HepG2 (cell line): ENCODE measurements around the gene FUT6. TPM values are rescaled to one million over a fixed set of nuclear protein-coding genes. Genes with fewer than 3 reads are reported as not detected.

Source experiments
- NFRKB ChIP-seq: fragments of 450-650 bp; IDR thresholded peaks from 2 replicates; pipeline ENCODE4 v1.6.1; 2017
- PCBP2 ChIP-seq: fragments of 200-400 bp; formaldehyde crosslinking; optimal IDR thresholded peaks from 2 replicates; pipeline ENCODE3; 2018; ENCODE audit warnings: low read length, low read depth; ENCODE audit not compliant: poor library complexity, severe bottlenecking
- SOX6 ChIP-seq, 2 experiments: fragments of 450-650 bp in 1 of 2; sonication (generic) in 1 of 2; formaldehyde crosslinking in 1 of 2; IDR thresholded peaks; 2 replicates each; pipeline versions ENCODE4 v1.4.0 to v1.6.1; 2017 to 2020; ENCODE audit warnings: antibody characterized with exemption in 1 of 2, mild to moderate bottlenecking in 1 of 2, missing genetic modification reagents in 1 of 2
- ZNF468 ChIP-seq: sonication (generic); formaldehyde crosslinking; IDR thresholded peaks from 2 replicates; pipeline ENCODE4 v1.8.0; 2022; ENCODE audit warnings: mild to moderate bottlenecking, moderate library complexity, missing genetic modification reagents
- ZNF605 ChIP-seq: sonication (generic); formaldehyde crosslinking; IDR thresholded peaks from 2 replicates; pipeline ENCODE4 v1.8.0; 2022; ENCODE audit warnings: mild to moderate bottlenecking, missing genetic modification reagents
- ZNF782 ChIP-seq: sonication (generic); formaldehyde crosslinking; IDR thresholded peaks from 2 replicates; pipeline ENCODE4 v1.4.0; 2020; ENCODE audit warnings: missing genetic modification reagents, mild to moderate bottlenecking, borderline replicate concordance
- polyA plus RNA-seq, 8 experiments: library from polyadenylated mRNA; depleted of rRNA in 3 of 8; stranded (reverse) in 7 of 8; unstranded in 1 of 8; fragments of >200 nt; fragmentation: Illumina TruSeq in 4 of 8; extraction: Trizol in 4 of 8; gene quantifications; 2 replicates each; pipeline versions ENCODE4 v1.2.1 to v1.2.3, GENCODE V29; 2011 to 2016; ENCODE audit warnings: low read depth in 4 of 8, missing spikeins in 1 of 8, mixed read lengths in 1 of 8; ENCODE audit not compliant: insufficient read depth in 1 of 8
- total RNA-seq, 5 experiments: library from RNA; depleted of rRNA; stranded (reverse); fragments of >200 nt; fragmentation: Illumina TruSeq; extraction: Trizol; gene quantifications; 2 replicates each; pipeline ENCODE4 v1.2.3, GENCODE V29; 2016; ENCODE audit warnings: low read depth in 1 of 5
- TF ChIP-seq, protein P1 (sequence below): sonication (generic); formaldehyde crosslinking; IDR thresholded peaks from 2 replicates; pipeline ENCODE4 v1.5.0; 2020; ENCODE audit warnings: mild to moderate bottlenecking, missing genetic modification reagents, borderline replicate concordance
- TF ChIP-seq, protein P2 (sequence below): sonication (generic); formaldehyde crosslinking; IDR thresholded peaks from 2 replicates; pipeline ENCODE4 v1.4.0; 2020; ENCODE audit warnings: missing genetic modification reagents
- TF ChIP-seq, protein P3 (sequence below): sonication (generic); formaldehyde crosslinking; IDR thresholded peaks from 2 replicates; pipeline ENCODE4 v1.5.1; 2020; ENCODE audit warnings: missing genetic modification reagents, mild to moderate bottlenecking, borderline replicate concordance
- TF ChIP-seq, protein P4 (sequence below): sonication (generic); formaldehyde crosslinking; IDR thresholded peaks from 2 replicates; pipeline ENCODE4 v1.5.0; 2020; ENCODE audit warnings: mild to moderate bottlenecking, missing genetic modification reagents, borderline replicate concordance
- TF ChIP-seq, protein P5 (sequence below), 2 experiments: sonication (generic) in 1 of 2; formaldehyde crosslinking in 1 of 2; IDR thresholded peaks; 2 replicates each; pipeline versions ENCODE4 v1.4.0 to v1.6.1; 2016 to 2020; ENCODE audit warnings: borderline replicate concordance in 1 of 2, low read depth in 1 of 2, mild to moderate bottlenecking in 1 of 2, missing genetic modification reagents in 1 of 2

The FUT6 gene
- total and polyA plus RNA-seq, 2 of the 13 experiments (the other 11 are each of a cell fraction or from before 2014, with no cell fraction given), result 8.2 to 27.7 TPM

DNA sequence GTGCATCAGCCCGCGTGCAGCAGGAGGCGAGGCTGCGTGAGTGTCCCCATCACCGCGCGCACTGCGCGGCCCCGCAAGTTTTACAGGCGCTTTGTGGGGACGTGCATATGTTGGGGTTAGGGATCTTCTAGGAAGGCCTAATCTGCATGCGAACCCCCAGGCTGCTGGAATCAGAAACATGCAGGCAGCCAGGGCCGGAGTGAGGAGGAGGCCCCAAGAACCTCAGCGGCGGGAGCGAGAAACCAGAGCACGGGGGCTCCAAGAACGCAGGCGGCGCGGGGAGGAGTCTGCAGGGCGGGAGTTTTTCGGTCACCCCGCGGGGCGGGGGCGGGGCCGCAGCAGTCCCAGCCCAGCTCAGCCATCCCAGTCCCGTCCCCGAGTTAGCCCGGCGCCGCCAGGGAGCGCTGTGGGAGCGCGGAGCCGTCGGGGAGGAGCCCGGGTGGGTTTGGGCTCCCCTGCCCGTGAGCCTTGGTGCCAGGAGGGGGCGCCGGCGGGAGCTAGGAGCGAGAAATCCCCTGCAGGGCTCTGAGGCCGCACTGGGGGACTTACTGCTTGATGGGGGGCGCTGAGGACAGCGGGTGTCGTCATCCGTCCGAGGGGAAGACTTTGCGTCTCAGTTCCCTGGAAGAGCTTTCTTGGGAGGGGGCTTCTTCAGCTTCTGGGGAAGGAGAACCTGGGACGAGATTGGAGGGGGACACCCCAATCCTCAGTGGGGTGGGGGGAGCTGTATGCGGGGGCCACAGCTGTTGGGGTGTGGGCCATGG lies 35.6 kb downstream of the FUT6 start (continued):
- TF ChIP-seq, protein P1, sequence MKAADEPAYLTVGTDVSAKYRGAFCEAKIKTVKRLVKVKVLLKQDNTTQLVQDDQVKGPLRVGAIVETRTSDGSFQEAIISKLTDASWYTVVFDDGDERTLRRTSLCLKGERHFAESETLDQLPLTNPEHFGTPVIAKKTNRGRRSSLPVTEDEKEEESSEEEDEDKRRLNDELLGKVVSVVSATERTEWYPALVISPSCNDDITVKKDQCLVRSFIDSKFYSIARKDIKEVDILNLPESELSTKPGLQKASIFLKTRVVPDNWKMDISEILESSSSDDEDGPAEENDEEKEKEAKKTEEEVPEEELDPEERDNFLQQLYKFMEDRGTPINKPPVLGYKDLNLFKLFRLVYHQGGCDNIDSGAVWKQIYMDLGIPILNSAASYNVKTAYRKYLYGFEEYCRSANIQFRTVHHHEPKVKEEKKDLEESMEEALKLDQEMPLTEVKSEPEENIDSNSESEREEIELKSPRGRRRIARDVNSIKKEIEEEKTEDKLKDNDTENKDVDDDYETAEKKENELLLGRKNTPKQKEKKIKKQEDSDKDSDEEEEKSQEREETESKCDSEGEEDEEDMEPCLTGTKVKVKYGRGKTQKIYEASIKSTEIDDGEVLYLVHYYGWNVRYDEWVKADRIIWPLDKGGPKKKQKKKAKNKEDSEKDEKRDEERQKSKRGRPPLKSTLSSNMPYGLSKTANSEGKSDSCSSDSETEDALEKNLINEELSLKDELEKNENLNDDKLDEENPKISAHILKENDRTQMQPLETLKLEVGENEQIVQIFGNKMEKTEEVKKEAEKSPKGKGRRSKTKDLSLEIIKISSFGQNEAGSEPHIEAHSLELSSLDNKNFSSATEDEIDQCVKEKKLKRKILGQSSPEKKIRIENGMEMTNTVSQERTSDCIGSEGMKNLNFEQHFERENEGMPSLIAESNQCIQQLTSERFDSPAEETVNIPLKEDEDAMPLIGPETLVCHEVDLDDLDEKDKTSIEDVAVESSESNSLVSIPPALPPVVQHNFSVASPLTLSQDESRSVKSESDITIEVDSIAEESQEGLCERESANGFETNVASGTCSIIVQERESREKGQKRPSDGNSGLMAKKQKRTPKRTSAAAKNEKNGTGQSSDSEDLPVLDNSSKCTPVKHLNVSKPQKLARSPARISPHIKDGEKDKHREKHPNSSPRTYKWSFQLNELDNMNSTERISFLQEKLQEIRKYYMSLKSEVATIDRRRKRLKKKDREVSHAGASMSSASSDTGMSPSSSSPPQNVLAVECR (CRISPR knock-in tag), result peak; percentile 77
- peak; percentile 44 for TF ChIP-seq ZNF605 (CRISPR knock-in tag)
- TF ChIP-seq PCBP2, result no peak
- TF ChIP-seq ZNF468 (CRISPR knock-in tag), result no peak
- no peak for TF ChIP-seq SOX6 (IDR thresholded peaks at IDR 0.05)
- peak; percentile 65 for TF ChIP-seq SOX6 (CRISPR knock-in tag; IDR thresholded peaks at IDR 0.05)
- TF ChIP-seq, protein P2, sequence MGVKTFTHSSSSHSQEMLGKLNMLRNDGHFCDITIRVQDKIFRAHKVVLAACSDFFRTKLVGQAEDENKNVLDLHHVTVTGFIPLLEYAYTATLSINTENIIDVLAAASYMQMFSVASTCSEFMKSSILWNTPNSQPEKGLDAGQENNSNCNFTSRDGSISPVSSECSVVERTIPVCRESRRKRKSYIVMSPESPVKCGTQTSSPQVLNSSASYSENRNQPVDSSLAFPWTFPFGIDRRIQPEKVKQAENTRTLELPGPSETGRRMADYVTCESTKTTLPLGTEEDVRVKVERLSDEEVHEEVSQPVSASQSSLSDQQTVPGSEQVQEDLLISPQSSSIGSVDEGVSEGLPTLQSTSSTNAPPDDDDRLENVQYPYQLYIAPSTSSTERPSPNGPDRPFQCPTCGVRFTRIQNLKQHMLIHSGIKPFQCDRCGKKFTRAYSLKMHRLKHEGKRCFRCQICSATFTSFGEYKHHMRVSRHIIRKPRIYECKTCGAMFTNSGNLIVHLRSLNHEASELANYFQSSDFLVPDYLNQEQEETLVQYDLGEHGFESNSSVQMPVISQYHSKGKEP (CRISPR knock-in tag), result no peak
- TF ChIP-seq NFRKB, result no peak
- TF ChIP-seq, protein P3, sequence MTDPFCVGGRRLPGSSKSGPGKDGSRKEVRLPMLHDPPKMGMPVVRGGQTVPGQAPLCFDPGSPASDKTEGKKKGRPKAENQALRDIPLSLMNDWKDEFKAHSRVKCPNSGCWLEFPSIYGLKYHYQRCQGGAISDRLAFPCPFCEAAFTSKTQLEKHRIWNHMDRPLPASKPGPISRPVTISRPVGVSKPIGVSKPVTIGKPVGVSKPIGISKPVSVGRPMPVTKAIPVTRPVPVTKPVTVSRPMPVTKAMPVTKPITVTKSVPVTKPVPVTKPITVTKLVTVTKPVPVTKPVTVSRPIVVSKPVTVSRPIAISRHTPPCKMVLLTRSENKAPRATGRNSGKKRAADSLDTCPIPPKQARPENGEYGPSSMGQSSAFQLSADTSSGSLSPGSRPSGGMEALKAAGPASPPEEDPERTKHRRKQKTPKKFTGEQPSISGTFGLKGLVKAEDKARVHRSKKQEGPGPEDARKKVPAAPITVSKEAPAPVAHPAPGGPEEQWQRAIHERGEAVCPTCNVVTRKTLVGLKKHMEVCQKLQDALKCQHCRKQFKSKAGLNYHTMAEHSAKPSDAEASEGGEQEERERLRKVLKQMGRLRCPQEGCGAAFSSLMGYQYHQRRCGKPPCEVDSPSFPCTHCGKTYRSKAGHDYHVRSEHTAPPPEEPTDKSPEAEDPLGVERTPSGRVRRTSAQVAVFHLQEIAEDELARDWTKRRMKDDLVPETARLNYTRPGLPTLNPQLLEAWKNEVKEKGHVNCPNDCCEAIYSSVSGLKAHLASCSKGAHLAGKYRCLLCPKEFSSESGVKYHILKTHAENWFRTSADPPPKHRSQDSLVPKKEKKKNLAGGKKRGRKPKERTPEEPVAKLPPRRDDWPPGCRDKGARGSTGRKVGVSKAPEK (CRISPR knock-in tag), result no peak
- TF ChIP-seq, protein P4, sequence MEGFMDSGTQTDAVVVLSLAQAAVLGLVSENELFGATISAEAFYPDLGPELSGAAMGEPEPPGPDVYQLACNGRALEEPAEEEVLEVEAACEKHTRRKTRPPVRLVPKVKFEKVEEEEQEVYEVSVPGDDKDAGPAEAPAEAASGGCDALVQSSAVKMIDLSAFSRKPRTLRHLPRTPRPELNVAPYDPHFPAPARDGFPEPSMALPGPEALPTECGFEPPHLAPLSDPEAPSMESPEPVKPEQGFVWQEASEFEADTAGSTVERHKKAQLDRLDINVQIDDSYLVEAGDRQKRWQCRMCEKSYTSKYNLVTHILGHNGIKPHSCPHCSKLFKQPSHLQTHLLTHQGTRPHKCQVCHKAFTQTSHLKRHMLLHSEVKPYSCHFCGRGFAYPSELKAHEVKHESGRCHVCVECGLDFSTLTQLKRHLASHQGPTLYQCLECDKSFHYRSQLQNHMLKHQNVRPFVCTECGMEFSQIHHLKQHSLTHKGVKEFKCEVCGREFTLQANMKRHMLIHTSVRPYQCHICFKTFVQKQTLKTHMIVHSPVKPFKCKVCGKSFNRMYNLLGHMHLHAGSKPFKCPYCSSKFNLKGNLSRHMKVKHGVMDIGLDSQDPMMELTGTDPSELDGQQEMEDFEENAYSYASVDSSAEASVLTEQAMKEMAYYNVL (CRISPR knock-in tag), result 0 out of 2 replicates have a peak, but pooled peaks have one; percentile 46
- TF ChIP-seq, protein P5, sequence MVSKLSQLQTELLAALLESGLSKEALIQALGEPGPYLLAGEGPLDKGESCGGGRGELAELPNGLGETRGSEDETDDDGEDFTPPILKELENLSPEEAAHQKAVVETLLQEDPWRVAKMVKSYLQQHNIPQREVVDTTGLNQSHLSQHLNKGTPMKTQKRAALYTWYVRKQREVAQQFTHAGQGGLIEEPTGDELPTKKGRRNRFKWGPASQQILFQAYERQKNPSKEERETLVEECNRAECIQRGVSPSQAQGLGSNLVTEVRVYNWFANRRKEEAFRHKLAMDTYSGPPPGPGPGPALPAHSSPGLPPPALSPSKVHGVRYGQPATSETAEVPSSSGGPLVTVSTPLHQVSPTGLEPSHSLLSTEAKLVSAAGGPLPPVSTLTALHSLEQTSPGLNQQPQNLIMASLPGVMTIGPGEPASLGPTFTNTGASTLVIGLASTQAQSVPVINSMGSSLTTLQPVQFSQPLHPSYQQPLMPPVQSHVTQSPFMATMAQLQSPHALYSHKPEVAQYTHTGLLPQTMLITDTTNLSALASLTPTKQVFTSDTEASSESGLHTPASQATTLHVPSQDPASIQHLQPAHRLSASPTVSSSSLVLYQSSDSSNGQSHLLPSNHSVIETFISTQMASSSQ (IDR thresholded peaks at IDR 0.05; ENCODE audit: low read depth), result no peak
- TF ChIP-seq, protein P5 (CRISPR knock-in tag; IDR thresholded peaks at IDR 0.05; ENCODE audit: borderline replicate concordance), result no peak; the same call in 1 of the 2 replicates
- TF ChIP-seq ZNF782, result peak; percentile 66
